ENCODE measurements around the gene CXorf58.
"Not testable (repeated sequence)": the region's sequence is repeated elsewhere in the genome, so short reads cannot be mapped to it uniquely, and the experiment has no call there.

The CXorf58 gene

DNA sequence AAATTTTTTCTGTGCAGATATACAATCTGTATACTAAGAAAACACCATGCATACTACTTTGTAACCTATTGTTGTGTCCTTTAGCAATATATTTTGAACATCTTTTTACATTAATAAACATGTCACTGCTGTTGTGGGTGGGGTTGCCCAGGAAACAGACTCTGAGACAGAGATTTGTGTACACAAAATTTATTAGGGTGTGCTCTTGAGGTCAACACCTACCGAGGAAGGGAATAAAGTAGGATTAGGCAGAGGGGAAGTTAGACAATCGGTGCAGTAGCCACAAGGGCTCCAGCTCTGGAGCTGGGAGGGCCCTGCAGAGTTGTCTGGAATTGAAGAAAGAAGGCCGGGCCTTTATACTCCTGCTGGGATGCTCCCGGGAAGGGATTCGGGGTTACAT lies 56.4 kb downstream of the CXorf58 start:
- DNase-seq = no peak

DNA sequence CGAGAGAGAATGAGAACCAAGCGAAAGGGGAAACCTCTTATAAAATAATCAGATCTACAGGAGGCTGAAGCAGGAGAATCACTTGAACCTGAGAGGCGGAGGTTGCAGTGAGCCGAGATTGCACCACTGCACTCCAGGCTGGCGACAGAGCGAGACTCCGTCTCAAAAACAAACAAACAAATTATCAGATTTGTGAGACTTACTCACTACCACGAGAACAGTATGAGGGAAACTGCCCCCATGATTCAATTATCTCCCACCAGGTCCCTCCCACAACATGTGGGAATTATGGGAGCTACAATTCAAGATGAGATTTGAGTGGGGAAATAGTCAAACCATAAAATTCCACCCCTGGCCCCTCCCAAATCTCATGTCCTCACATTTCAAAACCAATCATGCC lies 57.8 kb downstream of the CXorf58 start:
- DNase-seq = not testable (repeated sequence)

DNA sequence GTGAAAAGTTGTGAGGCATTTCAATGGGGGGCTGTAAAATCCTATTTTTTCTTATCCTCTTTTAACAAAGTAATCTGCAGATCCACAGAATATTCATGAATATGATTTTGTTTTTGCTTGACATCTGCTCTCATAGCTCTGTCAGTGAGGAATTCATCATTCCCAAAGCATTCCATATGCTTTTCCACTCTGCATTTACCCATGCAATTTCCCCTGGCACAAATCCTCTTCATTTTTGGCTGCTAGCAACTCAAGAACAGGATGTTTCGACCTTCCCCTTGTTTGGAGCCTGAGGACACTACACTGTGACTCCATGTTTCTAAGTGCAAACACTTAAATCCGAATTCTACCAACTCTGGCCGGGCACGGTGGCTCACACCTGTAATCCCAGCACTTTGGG lies 70.7 kb downstream of the CXorf58 start:
- DNase-seq = no peak

DNA sequence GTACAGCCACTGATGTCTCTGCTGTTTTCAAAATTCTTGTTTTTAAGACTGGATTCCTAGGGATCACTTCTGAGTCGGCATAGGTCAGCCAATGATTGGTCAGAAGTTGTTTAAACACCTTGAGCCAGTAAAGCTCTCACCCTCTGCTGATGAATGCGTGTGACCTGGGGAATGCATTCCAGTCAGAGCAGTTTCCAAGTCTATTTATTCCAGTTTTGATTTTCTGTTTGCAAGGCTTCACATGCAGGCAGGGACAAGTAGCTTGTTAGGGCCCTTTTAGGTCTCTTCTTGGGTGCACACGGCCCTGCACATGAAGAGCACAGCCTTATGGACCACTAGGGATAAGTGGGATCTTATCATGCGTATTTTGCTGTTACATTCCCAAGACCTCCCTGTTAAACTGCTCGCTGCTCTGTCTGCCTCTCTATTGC lies 72.2 kb downstream of the CXorf58 start:
- no peak for DNase-seq

DNA sequence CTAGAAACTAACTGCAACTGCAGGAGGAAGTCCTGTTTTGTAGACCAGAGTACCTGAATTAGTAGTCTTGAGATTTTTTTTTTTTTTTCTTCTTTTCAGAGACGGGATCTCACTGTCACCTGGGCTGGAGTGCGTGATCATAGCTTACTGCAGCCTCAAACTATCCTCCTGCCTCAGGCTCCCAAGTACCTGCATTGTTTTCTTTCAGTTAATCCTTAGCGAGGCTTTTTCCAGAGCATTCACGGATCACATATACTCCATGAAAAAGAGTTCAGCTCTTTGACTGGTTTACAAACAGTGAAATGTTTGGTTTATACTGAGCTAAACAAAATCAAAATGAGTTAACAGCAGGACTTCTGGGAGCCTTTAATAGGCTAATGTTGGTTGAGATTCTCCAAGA lies 73.4 kb downstream of the CXorf58 start:
- DNase-seq = no peak

DNA sequence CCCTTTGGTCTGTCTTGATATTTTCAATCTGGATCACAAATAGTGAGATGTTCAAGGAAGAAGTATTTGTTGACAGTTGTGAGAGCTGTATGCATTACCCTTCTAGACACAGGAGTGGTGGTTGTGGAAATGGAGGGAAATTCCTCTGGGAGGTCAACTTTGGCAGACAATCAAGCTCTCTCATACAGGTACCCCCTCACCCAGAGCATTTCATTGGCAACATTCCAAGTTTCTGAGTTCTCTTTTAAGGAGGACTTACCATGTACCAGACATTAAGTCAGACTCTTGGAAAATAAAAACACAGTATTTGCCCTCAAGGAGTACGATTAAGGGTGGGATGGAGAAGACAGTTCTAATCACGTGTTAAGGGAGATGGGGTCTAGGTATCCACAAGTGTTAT lies 73.9 kb downstream of the CXorf58 start:
- no peak for DNase-seq

DNA sequence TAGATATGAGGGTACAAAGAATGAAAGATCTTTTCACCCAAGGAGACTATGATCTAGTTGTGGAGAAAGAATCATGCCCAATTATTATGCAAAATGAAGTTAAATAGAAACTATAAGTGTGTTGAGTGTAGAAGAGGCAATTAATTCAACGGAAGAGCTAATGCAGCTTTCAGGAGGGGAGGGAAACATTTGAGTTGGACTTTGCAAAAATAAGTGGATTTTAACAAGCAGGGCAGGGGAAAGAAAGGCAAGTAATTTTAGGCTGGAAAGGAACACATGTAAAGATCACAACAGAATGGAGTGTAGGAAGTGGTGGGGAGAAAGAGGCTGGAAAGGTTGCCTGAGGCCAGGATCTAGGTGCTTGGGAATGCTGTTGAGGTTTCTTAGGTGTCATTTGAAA lies 75.1 kb downstream of the CXorf58 start:
- no peak for DNase-seq

Data from SW 1271 (cell line).